GM12878 (cell line): ENCODE measurements around the gene ACSL3. TPM values are rescaled to one million over a fixed set of nuclear protein-coding genes. Genes with fewer than 3 reads are reported as not detected.

Source experiments
- BCL11A ChIP-seq: IDR thresholded peaks from 2 replicates; pipeline ENCODE4 v1.6.1; 2011; ENCODE audit warnings: low read depth, low read length
- CBX5 ChIP-seq: sonication (generic); IDR thresholded peaks from 2 replicates; pipeline ENCODE4 v1.6.1; 2016; ENCODE audit warnings: low read depth, moderate library complexity, mild to moderate bottlenecking, inconsistent platforms
- E4F1 ChIP-seq: fragments of 450-650 bp; IDR thresholded peaks from 2 replicates; pipeline ENCODE4 v1.6.1; 2018; ENCODE audit warnings: borderline replicate concordance, mild to moderate bottlenecking; ENCODE audit not compliant: partially characterized antibody
- EED ChIP-seq: sonication (generic); IDR thresholded peaks from 2 replicates; pipeline ENCODE4 v1.6.1; 2016; ENCODE audit warnings: antibody characterized with exemption, low read depth
- ETV6 ChIP-seq, 2 experiments: fragments of 450-650 bp in 1 of 2; IDR thresholded peaks in 1 of 2; conservative IDR thresholded peaks in 1 of 2; 2 replicates each; pipeline ENCODE4 v1.6.1; 2014; ENCODE audit warnings: antibody characterized with exemption in 1 of 2, borderline replicate concordance in 1 of 2, low read depth in 1 of 2, mild to moderate bottlenecking in 1 of 2, moderate library complexity in 1 of 2
- FOXM1 ChIP-seq: IDR thresholded peaks from 2 replicates; pipeline ENCODE4 v1.6.1; 2012; ENCODE audit warnings: low read depth, mild to moderate bottlenecking, inconsistent platforms, low read length, moderate library complexity
- HCFC1 ChIP-seq: fragments of 150-350 bp; IDR thresholded peaks from 2 replicates; pipeline ENCODE4 v1.6.1; 2014; ENCODE audit warnings: low read length
- IKZF2 ChIP-seq, 2 experiments: fragments of 450-650 bp; IDR thresholded peaks; 2 replicates each; pipeline ENCODE4 v1.6.1; 2017; ENCODE audit warnings: mild to moderate bottlenecking in 2 of 2, moderate library complexity in 2 of 2
- IRF4 ChIP-seq: IDR thresholded peaks from 2 replicates; pipeline ENCODE4 v1.6.1; 2011; ENCODE audit warnings: low read depth, low read length
- JUNB ChIP-seq: IDR thresholded peaks from 2 replicates; pipeline ENCODE4 v1.6.1; 2016; ENCODE audit warnings: antibody characterized with exemption, mild to moderate bottlenecking
- MEF2A ChIP-seq: IDR thresholded peaks from 2 replicates; pipeline ENCODE4 v1.6.1; 2011; ENCODE audit warnings: low read depth, mild to moderate bottlenecking, low read length, moderate library complexity; ENCODE audit not compliant: insufficient read depth
- MYB ChIP-seq: fragments of 150-350 bp; IDR thresholded peaks from 2 replicates; pipeline ENCODE4 v1.6.1; 2014; ENCODE audit warnings: mild to moderate bottlenecking, low read depth, low read length, borderline replicate concordance
- NBN ChIP-seq: fragments of 450-650 bp; IDR thresholded peaks from 2 replicates; pipeline ENCODE4 v1.6.1; 2016
- NFIC ChIP-seq: IDR thresholded peaks from 2 replicates; pipeline ENCODE4 v1.6.1; 2012; ENCODE audit warnings: low read depth, mild to moderate bottlenecking, inconsistent platforms, low read length, moderate library complexity
- NR2C1 ChIP-seq: fragments of 450-650 bp; IDR thresholded peaks from 2 replicates; pipeline ENCODE4 v1.6.1; 2017; ENCODE audit warnings: antibody characterized with exemption, mild to moderate bottlenecking, moderate library complexity
- NR2F1 ChIP-seq: fragments of 450-650 bp; conservative IDR thresholded peaks from 2 replicates; pipeline ENCODE4 v1.6.1; 2017; ENCODE audit warnings: mild to moderate bottlenecking
- PAX5 ChIP-seq: IDR thresholded peaks from 2 replicates; pipeline ENCODE4 v1.6.1; 2011; ENCODE audit warnings: low read depth, low read length, borderline replicate concordance
- PML ChIP-seq: IDR thresholded peaks from 2 replicates; pipeline ENCODE4 v1.6.1; 2012; ENCODE audit warnings: low read length, inconsistent platforms
- SIX5 ChIP-seq: IDR thresholded peaks from 2 replicates; pipeline ENCODE4 v1.6.1; 2011; ENCODE audit warnings: mild to moderate bottlenecking, low read depth, low read length, moderate library complexity; ENCODE audit not compliant: severe bottlenecking
- SREBF2 ChIP-seq: IDR thresholded peaks from 2 replicates; pipeline ENCODE4 v1.6.1; 2012; ENCODE audit warnings: mild to moderate bottlenecking, low read length
- STAT1 ChIP-seq: fragments of 450-650 bp; conservative IDR thresholded peaks from 2 replicates; pipeline ENCODE4 v1.6.1; 2014; ENCODE audit warnings: antibody characterized with exemption, mild to moderate bottlenecking
- USF2 ChIP-seq: IDR thresholded peaks from 2 replicates; pipeline ENCODE4 v1.6.1; 2011; ENCODE audit warnings: low read depth, low read length, improper control_type of control experiment, borderline replicate concordance
- YBX1 ChIP-seq: fragments of 450-650 bp; IDR thresholded peaks from 2 replicates; pipeline ENCODE4 v1.6.1; 2016; ENCODE audit warnings: antibody characterized with exemption
- ZNF217 ChIP-seq: fragments of 450-650 bp; IDR thresholded peaks from 2 replicates; pipeline ENCODE4 v1.6.1; 2017; ENCODE audit warnings: antibody characterized with exemption, mild to moderate bottlenecking
- ZNF274 ChIP-seq: IDR thresholded peaks from one replicate; pipeline ENCODE4 v1.8.0; 2011; ENCODE audit not compliant: insufficient read length, insufficient read depth
- polyA plus RNA-seq, 11 experiments: library from polyadenylated mRNA; depleted of rRNA in 4 of 11; unstranded in 6 of 11; stranded (reverse) in 5 of 11; fragments of >200 nt; fragmentation: Nextera tagmentation in 4 of 11; fragmentation: Illumina TruSeq in 1 of 11; extraction: Ambion mirVana in 4 of 11; extraction: Trizol in 1 of 11; gene quantifications; 1 replicate in 1 of 11; 2 replicates in 10 of 11; pipeline versions ENCODE4 v1.2.1 to v1.2.3, GENCODE V29; 2011 to 2016; ENCODE audit warnings: inconsistent platforms in 2 of 11, missing spikeins in 2 of 11, low read depth in 1 of 11
- total RNA-seq, 4 experiments: library from RNA; depleted of rRNA in 3 of 4; stranded (reverse); fragments of >200 nt in 3 of 4; fragmentation: Illumina TruSeq in 1 of 4; extraction: Trizol in 1 of 4; gene quantifications; 2 replicates each; pipeline versions ENCODE4 v1.2.1 to v1.2.3, GENCODE V29; 2013 to 2021
- TF ChIP-seq, protein P1 (sequence below): fragments of 450-650 bp; IDR thresholded peaks from 2 replicates; pipeline ENCODE4 v1.6.1; 2017; ENCODE audit warnings: mild to moderate bottlenecking, moderate library complexity

Gene ACSL3
- total and polyA plus RNA-seq, 10 of the 15 experiments (the other 5 are each of a cell fraction or from before 2014, with no cell fraction given): 15.6 to 83.9 (median 56.7) TPM

DNA sequence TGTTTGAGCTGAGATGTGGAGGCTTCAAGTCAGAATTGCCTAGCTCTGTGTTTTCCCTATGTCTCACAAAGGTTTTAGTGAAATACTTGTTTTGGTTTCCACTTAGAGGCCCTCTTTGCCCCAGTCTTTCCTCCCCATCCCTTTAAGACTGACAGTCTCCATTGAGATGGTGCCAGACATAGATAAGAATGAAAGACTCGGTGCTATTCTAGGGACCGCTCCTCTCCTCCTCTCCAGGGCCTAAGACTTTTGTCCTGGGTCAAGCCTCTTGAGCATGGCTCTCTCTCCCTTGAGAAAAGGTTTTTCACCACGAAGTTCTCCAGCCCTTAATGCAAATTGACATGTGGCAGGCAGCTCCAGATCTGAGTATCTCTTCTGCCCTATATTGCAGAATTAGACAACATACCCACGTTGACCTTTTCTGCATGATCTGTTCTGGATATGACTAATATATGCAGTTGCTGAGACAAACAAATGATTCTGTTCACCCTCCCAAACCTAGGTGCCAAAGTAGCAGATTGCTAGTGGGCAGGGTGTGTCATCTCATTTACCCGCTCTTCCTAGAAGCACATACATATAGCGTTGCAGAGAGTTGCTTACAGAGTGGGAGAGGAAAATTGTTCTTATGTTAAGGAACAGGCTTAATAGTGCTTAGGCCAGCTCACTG is 47.5 kb upstream of the ACSL3 start (continued):
- TF ChIP-seq IRF4: peak; percentile 90
- TF ChIP-seq NBN: no peak
- TF ChIP-seq USF2: no peak
- TF ChIP-seq MEF2A: peak; percentile 11; the same call in 1 of the 2 replicates
- TF ChIP-seq FOXM1: peak; percentile 39; the same call in 1 of the 2 replicates
- peak in 1 of 2 experiments; percentile 52; a peak in 2 of 4 replicates for TF ChIP-seq IKZF2 (IDR thresholded peaks at IDR 0.05)
- peak; percentile 29; the same call in 1 of the 2 replicates for TF ChIP-seq BCL11A
- TF ChIP-seq STAT1: no peak
- TF ChIP-seq EED: 0 out of 2 replicates have a peak, but pooled peaks have one; percentile 29
- no peak for TF ChIP-seq CBX5
- TF ChIP-seq ETV6 (conservative IDR thresholded peaks at IDR 0.05 in 1 of 2, IDR thresholded peaks at IDR 0.05 in 1 of 2; ENCODE audit: borderline replicate concordance in 1 of 2, low read depth in 1 of 2): 0 out of 4 replicates have a peak, but pooled peaks of 1 of the 2 experiments have one; percentile 37
- no peak for TF ChIP-seq ZNF217
- peak; percentile 90 for TF ChIP-seq JUNB
- no peak for TF ChIP-seq E4F1
- no peak for TF ChIP-seq ZNF274
- TF ChIP-seq SREBF2: no peak
- TF ChIP-seq NR2C1: no peak
- no peak for TF ChIP-seq YBX1
- peak; percentile 52; the same call in 1 of the 2 replicates for TF ChIP-seq NFIC
- TF ChIP-seq, protein P1, sequence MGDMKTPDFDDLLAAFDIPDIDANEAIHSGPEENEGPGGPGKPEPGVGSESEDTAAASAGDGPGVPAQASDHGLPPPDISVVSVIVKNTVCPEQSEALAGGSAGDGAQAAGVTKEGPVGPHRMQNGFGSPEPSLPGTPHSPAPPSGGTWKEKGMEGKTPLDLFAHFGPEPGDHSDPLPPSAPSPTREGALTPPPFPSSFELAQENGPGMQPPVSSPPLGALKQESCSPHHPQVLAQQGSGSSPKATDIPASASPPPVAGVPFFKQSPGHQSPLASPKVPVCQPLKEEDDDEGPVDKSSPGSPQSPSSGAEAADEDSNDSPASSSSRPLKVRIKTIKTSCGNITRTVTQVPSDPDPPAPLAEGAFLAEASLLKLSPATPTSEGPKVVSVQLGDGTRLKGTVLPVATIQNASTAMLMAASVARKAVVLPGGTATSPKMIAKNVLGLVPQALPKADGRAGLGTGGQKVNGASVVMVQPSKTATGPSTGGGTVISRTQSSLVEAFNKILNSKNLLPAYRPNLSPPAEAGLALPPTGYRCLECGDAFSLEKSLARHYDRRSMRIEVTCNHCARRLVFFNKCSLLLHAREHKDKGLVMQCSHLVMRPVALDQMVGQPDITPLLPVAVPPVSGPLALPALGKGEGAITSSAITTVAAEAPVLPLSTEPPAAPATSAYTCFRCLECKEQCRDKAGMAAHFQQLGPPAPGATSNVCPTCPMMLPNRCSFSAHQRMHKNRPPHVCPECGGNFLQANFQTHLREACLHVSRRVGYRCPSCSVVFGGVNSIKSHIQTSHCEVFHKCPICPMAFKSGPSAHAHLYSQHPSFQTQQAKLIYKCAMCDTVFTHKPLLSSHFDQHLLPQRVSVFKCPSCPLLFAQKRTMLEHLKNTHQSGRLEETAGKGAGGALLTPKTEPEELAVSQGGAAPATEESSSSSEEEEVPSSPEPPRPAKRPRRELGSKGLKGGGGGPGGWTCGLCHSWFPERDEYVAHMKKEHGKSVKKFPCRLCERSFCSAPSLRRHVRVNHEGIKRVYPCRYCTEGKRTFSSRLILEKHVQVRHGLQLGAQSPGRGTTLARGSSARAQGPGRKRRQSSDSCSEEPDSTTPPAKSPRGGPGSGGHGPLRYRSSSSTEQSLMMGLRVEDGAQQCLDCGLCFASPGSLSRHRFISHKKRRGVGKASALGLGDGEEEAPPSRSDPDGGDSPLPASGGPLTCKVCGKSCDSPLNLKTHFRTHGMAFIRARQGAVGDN: no peak
- TF ChIP-seq PAX5: peak; percentile 76
- TF ChIP-seq SIX5: no peak
- no peak for TF ChIP-seq HCFC1
- peak; percentile 64 for TF ChIP-seq NR2F1
- TF ChIP-seq PML: peak; percentile 39; the same call in 1 of the 2 replicates
- TF ChIP-seq MYB: no peak
